GM21723 (cell line): ENCODE data around the gene SLFNL1.

Experiments
- ATAC-seq: cut with Tn5 transposase; IDR thresholded peaks from one replicate; pipeline ENCODE4 v1.9.1; 2021; ENCODE audit warnings: mild to moderate bottlenecking, moderate library complexity; ENCODE audit not compliant: unreplicated experiment

SLFNL1 gene

GRCh38 chr1:41021526-41022308, at the start of gene SLFNL1:
SLFNL1 (minus strand) TSS chr1:41021725; CDS start chr1:41020660, 1,065 bp downstream.
- no peak for ATAC-seq

DNA sequence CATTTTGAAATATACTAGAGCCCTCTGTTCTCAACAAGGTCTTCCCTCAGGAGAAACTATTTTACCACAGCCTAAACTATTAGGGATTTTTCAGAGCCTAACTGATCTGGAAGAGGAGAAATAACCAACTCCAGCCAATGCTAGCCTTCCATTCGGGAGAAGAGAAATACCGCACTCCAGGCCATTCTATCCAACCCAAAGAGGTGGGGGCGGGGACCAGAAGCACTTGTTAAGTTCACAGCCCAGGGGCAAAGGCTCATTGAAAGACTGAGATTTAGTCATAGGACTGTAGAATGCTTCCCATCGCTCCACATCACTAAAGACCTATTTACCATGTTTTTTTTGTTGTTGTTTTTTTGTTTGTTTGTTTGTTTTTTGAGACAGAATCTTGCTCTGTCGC, 35.4 kb upstream of the SLFNL1 start:
- no peak for ATAC-seq

GRCh38 chr1:41053316-41053715, 31.8 kb upstream of the SLFNL1 start:
- no peak for ATAC-seq

DNA sequence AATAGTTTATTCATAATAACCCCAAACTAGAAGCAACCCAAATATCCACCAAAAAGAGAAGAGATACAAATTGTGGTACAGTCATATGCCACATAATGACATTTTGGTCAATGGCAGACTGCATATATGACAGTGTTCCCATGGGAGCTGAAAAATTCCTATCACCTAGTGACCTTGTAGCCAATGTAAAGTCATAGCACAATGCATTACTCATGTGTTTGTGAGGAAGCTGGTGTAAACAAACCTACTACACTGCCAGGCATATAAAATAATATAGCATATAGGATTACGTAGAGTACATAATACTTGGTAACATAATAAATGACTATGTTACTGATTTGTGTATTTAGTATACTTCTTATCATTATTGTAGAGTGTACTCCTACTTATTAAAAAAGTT, 29.5 kb upstream of the SLFNL1 start:
- ATAC-seq, result no peak

DNA sequence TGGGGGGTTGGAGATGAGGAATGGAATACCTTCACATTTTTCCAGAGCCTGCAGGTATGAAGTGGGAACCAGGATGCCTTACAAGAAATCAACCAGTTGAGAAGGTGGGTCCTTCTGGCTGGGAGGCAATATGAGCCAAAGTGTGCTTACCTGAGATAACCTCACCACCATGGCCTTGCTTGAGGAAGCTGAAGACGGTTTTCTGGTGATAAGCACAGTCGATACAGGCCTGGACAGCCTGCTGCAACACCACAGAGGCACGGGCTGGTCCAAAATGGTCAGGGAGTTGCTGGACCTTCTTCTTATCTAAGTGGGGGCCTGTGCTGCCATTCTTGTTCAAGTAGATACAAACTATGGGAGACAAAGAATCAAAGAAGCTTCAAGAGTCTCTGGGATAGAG, 27.0 kb upstream of the SLFNL1 start:
- no peak for ATAC-seq

DNA sequence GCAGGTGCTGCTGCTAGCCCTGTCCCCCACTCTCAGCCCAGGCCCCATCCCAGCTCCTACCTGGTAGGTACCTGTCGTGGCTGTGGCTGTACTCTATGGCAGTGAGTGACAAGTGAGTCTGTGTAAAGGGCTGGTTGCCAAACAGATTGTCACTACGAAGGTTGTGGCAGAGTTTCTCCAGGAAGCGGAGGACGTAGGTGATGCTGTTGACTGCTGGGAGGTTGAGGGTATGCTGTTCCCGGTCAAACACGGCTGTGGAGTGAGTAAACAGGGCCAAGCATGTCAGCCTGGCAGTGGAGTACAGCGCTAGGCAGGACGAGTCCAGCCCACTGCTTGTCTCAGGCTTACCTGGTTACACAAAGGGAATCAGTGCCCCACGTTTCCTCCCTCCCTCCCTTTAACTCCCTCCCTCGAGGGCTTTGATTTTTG, 24.8 kb upstream of the SLFNL1 start:
- ATAC-seq, result no peak

DNA sequence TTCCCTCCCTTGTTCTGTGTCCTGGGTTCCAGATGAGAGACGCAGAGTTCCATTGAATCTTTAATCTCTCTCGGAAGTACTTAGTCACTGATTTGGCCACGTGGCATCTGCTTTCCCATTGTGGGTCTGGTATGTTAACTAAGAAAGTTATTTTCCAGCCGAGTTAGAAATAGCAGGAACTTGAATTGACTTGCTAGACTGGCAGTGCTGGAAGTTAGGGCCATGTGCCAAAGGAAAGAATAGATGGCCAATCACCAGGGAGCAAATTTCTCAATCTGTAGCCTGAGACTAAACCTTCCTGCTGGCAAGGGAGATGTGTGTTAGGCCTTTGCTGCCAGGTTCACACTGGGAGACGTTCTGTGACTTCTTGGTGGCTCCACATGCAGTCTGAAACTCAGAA, 24.2 kb upstream of the SLFNL1 start:
- no peak for ATAC-seq

GRCh38 chr1:41044187-41044586, 22.7 kb upstream of the SLFNL1 start:
- no peak for ATAC-seq

DNA sequence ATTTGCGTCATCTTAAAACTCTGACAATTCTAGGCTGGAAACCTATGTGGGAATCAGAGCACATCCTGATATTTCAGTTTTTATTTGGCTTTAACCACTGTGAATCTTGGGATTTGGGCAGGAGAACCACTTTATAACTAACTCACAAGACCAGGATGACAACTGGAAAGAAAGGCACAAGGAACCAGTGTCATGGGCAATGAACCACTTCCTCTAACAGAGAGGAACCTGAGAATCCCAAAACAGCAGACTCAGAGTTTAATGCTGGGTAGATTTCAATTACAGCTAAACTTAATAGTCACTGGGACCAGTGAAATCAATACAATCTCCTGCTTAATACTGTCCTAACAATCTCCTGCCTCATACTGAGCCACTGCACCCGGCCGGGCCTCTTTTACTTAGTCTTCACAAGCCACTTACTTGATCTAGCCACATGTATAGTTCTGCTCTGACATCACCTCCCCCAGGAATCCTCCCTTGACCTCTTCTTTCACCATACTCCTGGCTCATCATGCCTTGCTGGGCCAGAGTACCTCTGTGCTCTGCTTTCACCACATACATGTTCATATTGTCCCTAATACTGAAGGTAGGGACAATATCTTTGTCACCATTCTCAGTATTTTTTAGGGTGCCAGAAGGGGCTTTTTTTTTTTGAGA, 20.2 kb upstream of the SLFNL1 start:
- ATAC-seq, result no peak

DNA sequence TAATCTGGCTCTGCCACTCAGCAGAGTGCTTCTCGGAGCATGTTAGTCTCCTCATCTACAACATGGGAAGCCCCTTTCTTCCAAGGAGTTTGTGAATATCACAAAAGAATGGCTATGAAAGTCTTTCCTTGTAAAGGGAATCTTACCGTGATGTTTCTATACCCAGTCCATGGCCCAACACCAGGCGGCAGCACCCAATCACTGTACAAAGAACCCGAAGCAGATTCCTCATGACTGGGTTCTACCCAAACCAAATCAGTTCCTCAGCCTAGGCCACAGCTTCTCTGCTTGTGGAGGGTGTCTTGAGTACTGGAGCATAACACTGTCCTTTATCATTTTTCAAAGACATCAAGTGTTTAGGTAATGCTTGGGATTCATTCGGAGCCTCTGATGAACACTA, 16.6 kb upstream of the SLFNL1 start:
- ATAC-seq, result no peak

GRCh38 chr1:41037116-41037903, 15.8 kb upstream of the SLFNL1 start:
- ATAC-seq, result no peak

GRCh38 chr1:41033272-41033671, 11.7 kb upstream of the SLFNL1 start:
- ATAC-seq, result no peak

- no peak for ATAC-seq
Measured at GRCh38 chr1:41032147-41032546, 10.6 kb upstream of the SLFNL1 start.

- ATAC-seq, result no peak
Measured at GRCh38 chr1:41030872-41031616, 9.5 kb upstream of the SLFNL1 start.

DNA sequence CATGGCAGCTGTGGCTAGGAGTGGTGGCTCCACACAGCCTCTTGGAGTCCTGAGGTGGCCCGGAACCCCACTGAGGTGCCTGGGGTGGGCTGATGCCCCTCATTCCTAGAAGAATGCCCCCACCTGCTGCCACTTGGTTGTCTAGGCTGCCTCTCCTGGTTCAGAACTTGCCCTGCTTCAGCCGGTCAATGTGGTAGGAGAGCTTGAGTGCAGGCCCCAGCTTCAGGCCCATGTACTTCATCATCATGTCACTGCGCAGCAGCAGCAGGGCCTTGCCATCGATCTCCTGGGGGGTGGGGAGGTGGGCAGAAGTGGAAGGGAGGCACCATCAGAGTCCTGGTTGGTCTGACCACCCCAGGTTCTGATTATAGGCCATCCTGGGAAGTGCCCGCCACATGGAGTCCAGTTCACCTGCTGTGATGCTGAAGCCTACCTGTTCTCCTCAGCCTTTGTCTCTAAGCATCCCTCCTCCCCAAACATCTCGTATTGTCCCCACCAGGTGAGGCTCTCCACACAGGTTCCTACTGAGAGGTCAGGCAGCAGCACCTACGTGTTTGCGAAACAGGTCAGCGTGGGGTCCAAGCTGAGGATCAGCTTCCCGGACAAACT, 6.6 kb upstream of the SLFNL1 start:
- no peak for ATAC-seq

DNA sequence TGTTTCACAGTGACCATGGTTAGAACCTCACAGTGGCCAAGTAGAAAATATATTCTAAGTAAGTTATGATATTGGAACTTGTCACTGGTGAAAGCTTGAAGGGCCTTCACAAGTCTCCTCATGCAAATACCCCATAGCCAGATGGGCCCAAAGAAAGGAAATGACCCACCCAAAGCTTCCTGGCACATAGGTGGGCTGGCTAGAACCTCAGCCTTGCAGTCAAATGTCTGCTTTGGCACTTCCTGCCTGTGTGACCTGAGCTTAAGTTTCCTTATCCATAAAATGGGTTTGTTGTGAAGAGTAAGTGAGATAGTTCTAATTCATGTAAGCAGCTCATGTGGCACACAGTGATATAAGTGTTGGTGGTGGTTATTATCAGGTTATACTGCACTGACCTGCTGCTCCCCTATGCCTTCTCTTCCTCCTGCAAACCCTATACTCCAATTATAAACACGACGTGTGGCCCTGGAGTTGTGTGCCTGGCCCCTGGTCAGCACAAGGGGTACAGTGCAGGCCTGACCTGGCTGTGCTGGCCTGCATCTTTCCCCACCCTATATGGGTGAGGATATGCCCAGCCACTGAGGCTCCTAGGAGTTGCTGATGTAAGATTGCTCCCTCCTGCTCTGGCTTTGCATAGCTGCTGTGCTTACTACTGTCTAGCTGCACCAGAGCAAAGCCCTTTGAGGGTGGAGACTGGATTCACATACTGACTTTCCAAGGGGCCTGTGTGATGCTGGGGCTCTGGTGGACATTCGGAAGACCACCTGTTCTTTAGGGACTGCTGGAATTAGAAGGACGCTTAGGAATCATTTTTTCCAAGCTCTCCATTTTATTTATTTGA, 4.7 kb upstream of the SLFNL1 start:
- ATAC-seq, result no peak

DNA sequence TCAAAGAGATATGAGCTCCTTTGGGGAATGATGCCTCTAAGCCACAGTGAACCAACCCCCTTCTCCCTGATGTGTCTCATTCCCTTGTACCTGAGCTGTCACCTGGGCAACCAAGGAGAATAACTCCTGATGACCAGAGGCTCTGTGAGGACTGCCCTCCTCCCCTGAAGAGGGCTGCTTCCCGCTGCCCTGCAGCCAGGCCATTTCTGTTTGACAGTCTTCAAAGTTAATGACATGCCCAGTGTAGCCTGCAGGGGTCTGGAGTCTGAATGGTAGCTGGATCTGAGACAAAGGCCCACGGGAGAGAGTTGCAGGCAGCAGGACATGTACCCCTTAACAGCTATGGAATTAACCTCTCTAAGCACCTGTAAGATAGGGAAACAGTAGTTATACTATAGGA, 3.4 kb upstream of the SLFNL1 start:
- ATAC-seq, result no peak

- no peak for ATAC-seq
Measured at GRCh38 chr1:41023279-41023990, 1.9 kb upstream of the SLFNL1 start.

- no peak for ATAC-seq
Measured at GRCh38 chr1:41022424-41022823, 899 bp upstream of the SLFNL1 start.
